8988T (cell line): ENCODE measurements around the gene ASTN2.

Experiments used
- DNase-seq: peaks from one replicate; pipeline ENCODE4 v3.0.0; 2011

Gene ASTN2

GRCh38 chr9:117300371-117301110 is 114.3 kb downstream of the ASTN2 start:
- DNase-seq, result no peak

DNA sequence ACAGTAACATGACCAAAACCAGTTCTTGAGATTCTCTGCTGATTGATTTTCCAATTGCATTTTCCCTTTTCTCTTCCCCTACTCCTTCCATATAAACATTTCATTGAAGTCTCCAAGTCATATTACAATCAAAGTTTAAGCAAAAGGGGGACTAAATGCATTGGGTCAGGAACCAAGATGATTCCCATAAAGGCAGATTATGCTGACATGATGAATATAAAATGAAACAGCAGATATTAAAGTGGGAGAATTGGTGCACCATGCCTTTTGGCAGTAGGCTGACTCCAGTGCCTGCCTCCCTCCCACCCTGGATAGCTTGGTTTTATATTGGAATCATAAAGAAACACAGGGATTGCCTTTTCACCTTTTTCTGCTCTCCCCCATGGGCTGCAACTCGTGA is 118.4 kb downstream of the ASTN2 start:
- no peak for DNase-seq

DNA sequence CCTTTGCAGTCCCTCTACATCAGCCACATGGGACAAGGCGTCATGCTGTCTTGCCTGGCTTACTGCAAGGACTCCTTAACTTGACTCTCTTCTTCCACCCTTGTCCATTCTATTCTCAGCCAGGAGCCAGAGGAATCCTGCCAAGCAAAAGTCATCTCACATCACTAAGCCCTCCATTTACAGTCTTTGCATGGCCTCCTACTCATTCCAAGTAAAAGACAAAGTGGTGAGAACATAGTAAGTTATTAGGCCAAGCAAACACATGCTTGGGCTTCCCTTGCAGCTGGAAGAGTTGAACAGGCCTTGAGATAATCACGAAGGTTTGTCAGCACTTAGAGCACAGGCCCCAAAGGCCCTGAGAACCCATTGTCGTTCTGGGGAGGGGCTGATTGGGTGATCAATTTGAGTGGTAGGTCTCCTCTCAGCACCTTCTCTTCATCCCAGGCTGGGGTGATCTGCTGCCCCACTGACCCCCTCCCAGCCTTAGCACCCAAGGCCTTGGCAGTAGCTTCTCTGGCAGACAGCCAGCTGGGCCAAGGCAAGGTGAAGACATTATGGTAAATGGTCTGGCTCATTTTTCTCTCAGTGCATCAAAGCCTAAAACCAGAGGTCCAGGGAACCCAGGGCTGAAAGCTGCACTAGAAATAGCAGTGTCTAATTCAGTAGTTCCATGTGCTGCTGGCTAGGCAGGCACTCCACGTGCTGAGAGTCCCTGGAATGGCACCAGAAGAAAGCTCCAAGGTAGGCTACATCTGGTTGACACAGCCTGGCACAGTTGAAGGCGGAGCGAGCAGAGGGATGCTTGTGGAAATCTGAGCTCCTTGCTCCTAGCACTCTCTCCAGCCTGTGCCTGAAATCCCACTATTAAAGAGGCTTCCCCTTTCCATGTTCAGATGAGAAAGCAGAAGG is 121.4 kb downstream of the ASTN2 start:
- no peak for DNase-seq

GRCh38 chr9:117290856-117291622 is 123.8 kb downstream of the ASTN2 start:
- DNase-seq, result no peak

DNA sequence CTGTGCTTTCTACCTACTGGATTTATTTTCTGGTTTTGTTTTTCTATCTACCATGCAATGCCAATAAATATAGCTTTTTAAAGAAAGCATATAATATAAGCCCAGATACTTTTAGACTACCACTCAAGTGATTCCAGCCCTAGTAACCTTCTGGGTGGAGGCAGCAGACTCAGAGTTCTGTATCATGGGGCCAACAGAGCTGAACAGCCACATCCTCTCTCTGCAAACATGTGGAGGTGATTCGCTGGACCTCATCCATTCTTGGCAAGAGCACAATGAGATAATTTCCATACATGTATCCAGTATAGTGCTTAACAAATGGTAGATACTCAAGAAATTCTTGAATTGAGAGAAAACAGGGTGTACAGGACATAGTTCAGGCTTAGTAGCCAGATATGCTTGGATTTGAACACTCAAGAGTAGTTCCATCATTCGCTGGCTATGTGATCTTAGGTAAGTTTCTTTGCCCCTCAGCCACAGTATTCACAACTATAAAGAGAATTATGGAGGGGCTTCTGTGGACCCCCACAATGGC is 124.5 kb downstream of the ASTN2 start:
- DNase-seq, result no peak

DNA sequence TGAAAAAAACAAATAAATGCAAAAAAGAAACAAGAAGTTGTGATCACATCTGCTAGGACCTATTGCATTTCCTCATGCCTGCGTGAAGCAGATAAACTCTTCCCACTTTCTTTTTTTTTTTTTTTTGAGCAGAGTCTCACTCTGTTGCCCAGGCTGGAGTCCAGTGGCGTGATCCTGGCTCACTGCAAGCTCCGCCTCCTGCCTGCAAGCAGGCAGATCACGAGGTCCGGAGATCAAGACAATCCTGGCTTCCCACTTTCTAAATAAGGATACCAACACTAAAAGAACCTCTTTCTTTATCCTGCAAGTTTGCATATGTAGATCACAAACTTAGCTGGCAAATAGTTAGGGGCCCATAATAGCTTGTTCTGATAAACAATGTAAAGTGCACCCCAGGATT is 128.6 kb downstream of the ASTN2 start:
- DNase-seq, result no peak

DNA sequence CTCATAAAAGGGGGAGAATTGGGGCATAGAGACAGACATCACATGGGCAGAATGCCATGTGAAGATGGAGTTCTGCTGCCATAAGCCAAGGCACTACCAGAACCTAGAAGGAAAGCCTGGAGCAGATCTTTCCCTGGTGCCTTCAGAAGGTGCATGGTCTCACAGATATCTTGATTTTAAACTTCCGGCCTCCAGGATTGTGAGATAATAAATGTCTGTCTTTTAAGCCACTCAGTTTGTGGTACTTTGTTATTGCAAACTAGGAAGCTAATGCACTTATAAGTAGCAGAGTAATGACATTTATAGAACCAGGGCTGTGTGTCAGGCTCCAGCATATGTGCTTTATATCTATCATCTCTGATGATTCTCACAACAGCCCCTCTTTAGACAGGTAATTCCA is 130.4 kb downstream of the ASTN2 start:
- no peak for DNase-seq

DNA sequence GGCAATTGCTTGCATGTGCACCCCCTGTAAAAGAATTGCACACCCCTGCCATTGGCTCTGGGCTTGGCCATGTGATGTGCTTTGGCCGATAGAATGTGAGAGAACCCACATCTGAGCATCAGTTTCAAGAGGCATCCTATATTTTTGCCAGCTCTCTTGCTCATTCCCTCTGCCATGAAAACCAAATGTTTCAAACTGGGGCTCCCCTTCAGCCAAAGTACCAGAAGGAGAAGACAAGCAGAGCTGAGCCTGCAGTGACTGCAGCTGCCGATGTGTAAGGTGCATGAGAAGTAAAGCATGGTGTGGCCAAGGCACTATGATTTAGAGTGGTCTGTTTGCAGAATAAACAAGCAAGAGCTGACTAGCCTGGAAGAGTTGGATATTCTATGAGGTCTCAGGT is 132.3 kb downstream of the ASTN2 start:
- DNase-seq, result no peak

DNA sequence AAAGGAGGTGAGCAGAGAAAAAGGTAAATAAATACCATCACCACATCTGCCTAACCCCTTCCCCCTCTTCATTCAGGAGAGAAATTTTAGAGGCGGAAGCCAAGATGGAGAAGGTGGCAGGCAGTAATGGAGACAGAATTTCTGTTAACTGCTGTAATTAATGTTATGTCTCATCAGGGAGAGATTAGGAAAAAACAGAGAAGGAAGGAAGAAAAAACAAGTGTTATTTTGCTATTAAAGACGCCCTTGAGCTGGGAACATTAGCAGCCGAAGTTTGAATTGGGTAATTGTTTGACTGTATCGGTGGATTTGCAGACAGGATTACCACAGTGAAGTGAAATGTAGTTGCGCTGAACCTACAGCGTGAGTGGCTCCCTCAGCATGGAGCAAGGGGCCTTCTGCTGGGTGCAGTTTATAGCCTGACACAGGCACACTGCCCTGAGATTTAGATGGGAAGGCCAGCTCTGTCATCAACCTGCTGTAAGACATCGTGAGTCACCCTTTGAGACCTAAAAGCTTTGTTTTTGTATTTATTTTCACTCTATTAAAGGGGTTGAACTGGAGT is 136.3 kb downstream of the ASTN2 start:
- no peak for DNase-seq

GRCh38 chr9:117278020-117278419 is 136.8 kb downstream of the ASTN2 start:
- no peak for DNase-seq

GRCh38 chr9:117276444-117276843 is 138.4 kb downstream of the ASTN2 start:
- DNase-seq, result no peak

DNA sequence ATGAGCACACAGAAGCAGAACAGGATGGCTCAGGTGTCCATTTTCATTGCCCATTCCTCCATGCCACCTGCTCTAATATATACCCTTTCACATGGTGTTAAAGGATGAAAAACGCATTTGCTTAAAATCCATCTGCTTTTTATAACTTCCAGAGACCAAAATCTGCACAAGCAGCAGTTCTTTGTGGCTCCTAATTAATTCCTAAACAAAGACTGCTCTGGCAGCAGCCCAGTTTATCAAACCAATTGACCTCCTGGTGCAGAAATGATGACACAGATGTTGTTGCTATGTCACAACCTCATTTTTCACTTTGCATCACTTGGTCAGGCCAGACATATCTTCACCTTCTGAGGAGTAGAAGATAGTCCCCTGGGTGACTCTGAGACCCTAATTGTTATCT is 141.2 kb downstream of the ASTN2 start:
- no peak for DNase-seq

DNA sequence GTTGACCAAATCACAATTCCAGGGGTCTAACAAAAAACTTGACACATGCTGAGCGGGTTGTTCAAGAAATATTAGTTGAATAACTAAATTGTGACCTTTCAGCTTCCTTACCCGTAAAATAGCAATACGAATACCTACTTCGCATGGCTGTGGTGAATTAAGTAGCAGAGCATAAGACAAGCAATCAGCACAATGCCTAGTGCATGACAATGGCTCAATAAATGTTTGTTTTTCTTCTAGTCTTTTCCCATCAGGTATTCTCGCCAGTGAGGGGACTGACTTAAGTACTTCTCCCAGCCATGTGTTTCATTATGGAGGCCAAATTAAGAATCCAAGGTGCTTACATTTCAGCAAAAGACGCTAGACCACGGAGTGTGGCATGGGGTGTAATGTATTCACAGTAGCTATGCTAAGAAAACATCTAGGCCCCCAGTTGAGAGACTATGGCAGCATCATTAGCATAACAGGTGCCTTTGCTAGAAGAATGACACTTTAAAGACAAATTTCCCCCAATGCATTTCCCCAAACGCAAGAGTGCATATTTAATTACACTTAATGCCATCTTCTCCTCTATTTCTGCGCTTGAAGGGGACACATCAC is 145.9 kb downstream of the ASTN2 start:
- DNase-seq, result no peak

DNA sequence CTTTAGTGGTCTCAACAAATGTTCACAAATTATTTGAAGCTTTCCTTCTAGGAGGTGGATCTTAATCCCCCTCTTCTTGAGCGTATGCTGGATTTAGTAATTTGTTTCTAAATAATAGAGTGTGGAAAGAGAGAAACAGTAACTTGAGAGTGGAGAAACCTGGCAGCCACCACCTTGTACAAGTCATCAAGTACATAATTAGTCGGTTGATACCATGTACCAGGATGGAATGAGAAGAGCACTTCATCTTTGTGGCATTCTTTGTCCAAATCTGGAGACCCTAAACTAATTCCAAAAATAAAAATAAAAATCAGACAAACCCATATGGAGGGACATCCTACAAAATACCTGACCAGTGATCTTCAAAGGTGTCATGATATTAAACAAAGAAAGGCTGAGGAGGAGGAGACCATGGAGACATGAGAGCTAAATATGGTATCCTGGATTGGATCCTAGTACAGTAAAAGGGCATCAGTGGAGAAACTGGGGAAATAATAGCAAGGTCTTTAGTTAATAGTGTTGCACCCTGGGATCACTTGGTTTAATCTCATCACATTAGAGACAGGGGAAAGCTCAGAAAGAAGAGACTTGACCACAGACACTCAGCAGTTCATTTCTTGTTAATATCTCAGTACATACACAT is 147.9 kb downstream of the ASTN2 start:
- DNase-seq, result no peak

GRCh38 chr9:117265253-117265652 is 149.6 kb downstream of the ASTN2 start:
- no peak for DNase-seq

DNA sequence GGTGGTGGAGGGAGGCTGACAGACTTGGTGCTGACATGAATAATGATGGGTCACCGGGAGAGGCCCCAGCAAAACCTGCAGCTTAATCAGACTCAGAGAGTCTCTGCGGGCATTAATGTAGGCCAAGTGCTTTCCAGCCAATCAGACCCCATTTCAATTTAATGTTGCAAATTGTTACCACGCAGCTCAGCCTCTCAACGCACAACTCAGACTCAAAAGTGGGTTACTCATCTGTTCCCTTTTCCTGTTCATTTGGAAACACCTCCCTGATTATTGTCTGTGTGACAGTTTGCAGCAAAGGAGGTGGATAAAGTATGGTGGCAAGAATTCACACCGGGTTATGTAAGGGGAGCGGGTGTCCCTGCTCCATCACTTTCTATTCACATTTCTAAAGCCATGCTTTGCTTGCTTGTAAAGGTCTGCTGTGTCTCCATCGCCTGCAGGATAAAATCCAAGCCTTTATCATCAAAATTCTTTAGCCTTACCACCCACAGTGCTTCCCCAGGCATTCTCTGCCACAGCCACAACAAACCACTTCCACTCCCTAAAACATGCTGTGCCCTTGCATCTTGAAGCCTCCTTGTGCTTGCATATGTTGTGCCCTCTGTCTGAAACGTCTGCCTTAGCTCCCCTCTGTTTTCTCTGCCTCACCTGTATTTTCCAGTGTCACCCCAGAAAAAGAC is 156.5 kb downstream of the ASTN2 start:
- no peak for DNase-seq

- no peak for DNase-seq
Measured at GRCh38 chr9:117253261-117253660, 161.6 kb downstream of the ASTN2 start.

DNA sequence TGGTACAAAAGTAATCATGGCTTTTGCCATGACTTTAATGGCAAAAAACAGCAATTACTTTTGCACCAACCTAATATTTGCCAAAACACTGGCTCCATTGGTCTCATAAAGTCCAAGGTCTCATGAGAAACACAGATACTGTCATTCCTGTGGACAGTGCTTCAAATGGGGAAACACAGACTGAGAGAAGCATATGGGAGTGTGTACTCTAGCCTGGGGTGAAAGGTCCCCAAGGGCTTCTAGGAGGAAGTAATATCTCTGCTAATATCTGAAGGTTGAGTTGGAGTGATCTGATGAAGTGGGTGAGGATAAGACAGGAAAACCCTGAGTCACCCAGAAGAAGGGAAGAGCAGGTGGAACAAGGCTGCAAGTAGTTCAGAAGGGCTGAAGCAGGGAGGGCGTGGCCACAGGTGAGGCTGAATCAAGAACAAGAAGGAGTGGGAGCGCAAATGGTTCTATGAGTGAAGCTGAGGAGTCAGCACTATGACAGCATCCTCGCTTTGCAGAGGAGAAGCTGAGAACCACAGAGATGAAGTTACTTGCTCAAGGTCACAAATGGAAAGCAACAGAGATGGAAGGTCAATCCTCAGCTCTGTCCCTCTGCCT is 164.1 kb downstream of the ASTN2 start:
- no peak for DNase-seq

- DNase-seq, result no peak
Measured at GRCh38 chr9:117249799-117250198, 165.1 kb downstream of the ASTN2 start.

DNA sequence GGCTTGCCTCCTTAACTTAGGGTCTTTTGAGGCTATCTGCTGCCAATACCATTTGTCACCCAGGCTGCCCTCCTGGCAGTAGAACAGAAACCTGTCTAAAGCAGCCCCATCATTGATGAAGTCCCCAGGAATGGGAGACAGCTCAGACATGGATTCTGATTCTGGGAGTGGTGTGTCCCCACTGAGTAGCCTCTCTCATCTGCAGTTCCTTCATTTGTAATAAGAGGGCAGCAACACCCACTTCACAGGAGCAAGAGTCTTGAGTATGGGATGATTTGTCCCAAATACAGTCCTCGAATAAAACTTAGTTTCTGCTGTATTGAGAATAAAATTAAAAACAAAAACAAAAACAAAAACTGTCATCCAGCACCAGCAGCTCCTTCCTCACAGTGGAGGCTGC is 167.6 kb downstream of the ASTN2 start:
- no peak for DNase-seq
